Activated CD8-positive, alpha-beta memory T cell treated with anti-CD3 and anti-CD28 coated beads, Interleukin-2, amount 50 U/mL, for 1 hour (primary cell): Measurements from ENCODE around the gene WFDC1.

Experiments
- DNase-seq: peaks from one replicate; pipeline ENCODE4 v3.0.0-alpha.2; 2020; ENCODE audit errors: extremely low read depth

Gene WFDC1

GRCh38 chr16:84294531-84295142 lies at the start of gene WFDC1:
Gene WFDC1 (plus strand): TSS chr16:84294878. CDS start chr16:84294972, 94 bp downstream.
- no peak for DNase-seq

GRCh38 chr16:84245956-84246678 lies 48.6 kb upstream of the WFDC1 start:
- no peak for DNase-seq

- no peak for DNase-seq
These were observed 48.0 kb upstream of the WFDC1 start for GRCh38 chr16:84246679-84247077.

GRCh38 chr16:84247331-84247730 lies 47.3 kb upstream of the WFDC1 start:
- DNase-seq = no peak

- no peak for DNase-seq
These were observed 46.8 kb upstream of the WFDC1 start for GRCh38 chr16:84247844-84248243.

- no peak for DNase-seq
These were observed 42.5 kb upstream of the WFDC1 start for GRCh38 chr16:84252184-84252583.

- no peak for DNase-seq
These were observed 41.5 kb upstream of the WFDC1 start for GRCh38 chr16:84253173-84253572.

- no peak for DNase-seq
These were observed 40.6 kb upstream of the WFDC1 start for GRCh38 chr16:84254062-84254461.

- DNase-seq = no peak
These were observed 39.4 kb upstream of the WFDC1 start for GRCh38 chr16:84255050-84255810.

GRCh38 chr16:84258266-84258665 lies 36.4 kb upstream of the WFDC1 start:
- no peak for DNase-seq

- DNase-seq = no peak
These were observed 35.0 kb upstream of the WFDC1 start for GRCh38 chr16:84259691-84260090.

- no peak for DNase-seq
These were observed 33.7 kb upstream of the WFDC1 start for GRCh38 chr16:84260766-84261554.

GRCh38 chr16:84262031-84262430 lies 32.6 kb upstream of the WFDC1 start:
- DNase-seq = no peak

- no peak for DNase-seq
These were observed 31.7 kb upstream of the WFDC1 start for GRCh38 chr16:84262939-84263338.

- no peak for DNase-seq
These were observed 28.2 kb upstream of the WFDC1 start for GRCh38 chr16:84266451-84266850.

- DNase-seq = no peak
These were observed 27.3 kb upstream of the WFDC1 start for GRCh38 chr16:84267380-84267779.

GRCh38 chr16:84268291-84269040 lies 26.2 kb upstream of the WFDC1 start:
- DNase-seq = no peak

GRCh38 chr16:84270071-84270470 lies 24.6 kb upstream of the WFDC1 start:
- DNase-seq = no peak

- DNase-seq = no peak
These were observed 24.1 kb upstream of the WFDC1 start for GRCh38 chr16:84270531-84270930.

GRCh38 chr16:84271037-84271436 lies 23.6 kb upstream of the WFDC1 start:
- no peak for DNase-seq

- no peak for DNase-seq
These were observed 22.8 kb upstream of the WFDC1 start for GRCh38 chr16:84271866-84272265.
